ENCODE measurements around the gene MEAK7.

The MEAK7 gene

DNA sequence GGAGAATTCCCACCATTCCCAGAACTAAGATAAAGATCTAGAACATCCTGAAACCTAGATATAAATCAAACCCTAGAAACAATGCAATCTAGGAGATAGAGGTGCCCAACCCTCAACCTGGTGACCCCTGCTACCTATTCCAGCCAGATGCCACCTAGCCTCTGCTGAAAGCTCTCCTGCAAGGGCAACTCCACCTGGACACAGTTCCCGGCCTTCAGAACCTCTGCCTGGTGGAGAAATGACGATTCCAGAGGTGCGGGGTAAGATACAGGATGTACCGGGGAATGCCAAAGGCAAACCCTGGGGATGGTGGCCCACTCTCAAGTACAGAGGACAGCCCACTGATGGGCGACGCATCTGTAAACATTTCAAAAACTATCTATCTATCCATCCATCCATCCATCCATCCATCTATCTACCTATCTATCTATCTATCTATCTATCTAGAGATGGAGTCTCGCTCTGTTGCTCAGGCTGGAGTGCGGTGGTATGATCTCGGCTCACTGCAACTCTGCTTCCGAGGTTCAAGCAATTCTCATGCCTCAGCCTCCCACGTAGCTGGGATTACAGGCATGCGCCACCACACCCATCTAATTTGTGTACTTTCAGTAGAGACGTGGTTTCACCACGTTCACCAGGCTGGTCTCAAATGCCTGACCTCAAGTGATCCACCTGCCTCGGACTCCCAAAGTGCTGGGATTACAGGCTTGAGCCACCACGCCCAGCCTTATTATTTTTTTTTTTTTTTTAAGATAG is 19.0 kb downstream of the MEAK7 start:
- DNase-seq = no peak

DNA sequence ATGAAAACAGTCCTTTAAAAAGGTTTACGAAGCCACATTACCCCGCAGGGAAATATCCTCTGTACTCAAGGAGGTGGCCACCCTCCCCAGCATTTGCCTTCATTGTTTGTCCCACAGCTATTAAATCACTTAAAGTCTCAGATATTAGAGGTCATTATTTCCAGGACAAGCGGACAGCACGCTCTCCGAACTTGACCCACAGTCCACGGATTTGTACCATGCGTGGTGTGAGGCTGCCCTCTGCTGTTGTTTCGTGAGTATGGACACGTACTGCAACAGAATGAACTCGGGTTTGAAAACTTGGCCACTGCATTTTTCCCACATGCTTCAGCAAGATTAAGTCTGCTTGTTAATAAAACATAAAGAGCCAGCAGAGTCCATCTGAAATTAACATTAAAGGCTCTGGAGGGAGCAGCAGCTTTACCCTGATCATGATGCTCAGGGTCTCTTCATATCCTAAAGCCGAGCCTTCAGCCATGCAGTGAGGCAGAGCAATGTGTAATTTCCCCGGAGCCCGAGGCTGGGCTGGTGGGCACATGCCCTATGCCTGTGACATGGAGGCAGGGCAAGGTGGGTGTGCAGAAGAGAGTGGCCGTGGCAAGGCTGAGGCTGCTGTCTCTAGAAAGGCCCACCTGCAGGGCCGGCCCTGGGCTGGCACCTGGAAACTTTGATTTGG is 19.7 kb downstream of the MEAK7 start:
- no peak for DNase-seq

- DNase-seq = no peak
These were observed 20.4 kb downstream of the MEAK7 start for GRCh38 chr16:84483882-84484565.

DNA sequence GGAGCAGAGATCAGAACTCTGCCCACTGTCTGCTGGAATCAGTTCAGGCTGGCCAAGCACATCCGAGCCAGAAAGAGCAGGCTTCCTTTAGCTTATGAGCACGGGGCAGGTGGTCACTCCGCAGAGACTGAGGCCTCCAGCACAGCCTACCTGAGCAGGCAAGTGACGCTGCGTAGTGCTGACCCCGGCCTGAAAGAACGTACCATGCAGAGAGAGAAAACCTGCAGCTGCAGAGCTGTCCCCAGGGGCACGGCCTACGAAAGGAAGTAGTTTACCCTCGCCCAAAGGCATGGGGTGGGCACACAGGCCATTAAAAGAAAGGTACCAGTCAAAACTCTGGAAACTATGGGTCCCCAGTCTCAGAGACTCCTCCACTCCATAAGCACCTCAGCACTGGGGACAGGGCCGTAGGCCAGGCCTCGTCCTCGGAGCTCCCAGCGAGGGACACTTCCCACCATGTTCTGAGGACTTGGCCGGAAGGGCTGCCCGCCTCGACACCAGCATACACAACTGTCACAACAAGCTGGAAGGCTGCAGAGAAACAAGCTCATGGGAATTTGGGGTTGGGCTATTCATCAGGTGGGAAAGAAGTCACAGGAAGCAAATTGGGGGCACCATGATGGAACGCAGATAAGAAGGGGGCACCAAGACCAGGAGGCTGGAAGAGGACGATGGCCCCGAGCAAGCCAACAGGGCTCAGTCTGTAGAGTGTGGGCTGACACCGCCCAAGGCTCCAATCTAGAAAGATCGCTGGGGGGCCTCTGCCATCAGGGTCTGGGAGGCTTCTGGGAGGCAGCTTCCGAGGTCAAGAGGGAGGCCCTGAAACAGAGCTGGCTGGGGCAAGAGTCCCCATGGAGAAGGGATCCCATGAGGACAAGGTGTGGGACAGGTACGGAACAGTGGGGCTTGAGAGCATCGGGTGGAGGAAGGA is 21.2 kb downstream of the MEAK7 start:
- DNase-seq = no peak

DNA sequence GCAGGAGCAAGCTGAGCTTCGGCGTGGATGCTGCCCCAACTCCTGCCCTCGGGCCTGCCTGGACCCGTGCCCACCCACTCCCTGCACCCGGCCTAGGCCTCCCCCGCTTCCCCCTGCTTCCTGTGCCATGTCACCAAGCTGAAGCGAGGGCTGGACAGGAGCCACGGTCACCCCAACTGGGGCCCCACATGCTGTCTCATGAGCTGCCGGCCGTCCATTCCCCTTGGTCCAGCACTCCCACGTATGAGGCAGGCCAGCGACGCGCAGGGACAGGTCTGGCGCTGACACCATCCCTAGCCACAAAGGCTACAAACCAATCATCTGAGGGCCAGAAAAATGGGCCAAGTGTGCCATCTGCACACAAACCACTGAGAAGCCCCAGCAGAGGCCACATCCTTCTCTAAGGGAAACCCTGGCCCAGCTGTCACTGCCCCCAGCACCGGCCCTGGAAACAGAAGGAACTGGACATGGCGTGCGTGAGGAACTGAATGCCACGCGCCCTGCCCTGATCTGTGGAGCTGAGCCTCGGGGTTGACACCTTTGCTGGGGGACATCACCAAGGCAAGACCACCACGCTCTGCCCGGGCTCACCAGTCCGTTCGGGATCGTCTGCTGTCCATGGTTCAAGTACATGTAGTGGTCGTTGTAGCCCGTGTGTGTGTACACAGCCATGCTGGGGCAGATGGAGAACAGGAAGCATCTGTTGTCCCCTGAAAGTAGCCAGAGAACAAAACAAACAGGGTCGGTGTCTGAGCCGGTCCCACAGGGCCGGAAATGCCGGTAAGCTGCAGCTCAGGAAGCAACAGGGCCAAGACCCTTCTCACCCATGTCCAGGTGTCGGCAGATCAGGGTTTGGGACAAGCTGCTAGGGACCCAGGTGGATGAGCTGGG is 22.2 kb downstream of the MEAK7 start:
- no peak for DNase-seq

DNA sequence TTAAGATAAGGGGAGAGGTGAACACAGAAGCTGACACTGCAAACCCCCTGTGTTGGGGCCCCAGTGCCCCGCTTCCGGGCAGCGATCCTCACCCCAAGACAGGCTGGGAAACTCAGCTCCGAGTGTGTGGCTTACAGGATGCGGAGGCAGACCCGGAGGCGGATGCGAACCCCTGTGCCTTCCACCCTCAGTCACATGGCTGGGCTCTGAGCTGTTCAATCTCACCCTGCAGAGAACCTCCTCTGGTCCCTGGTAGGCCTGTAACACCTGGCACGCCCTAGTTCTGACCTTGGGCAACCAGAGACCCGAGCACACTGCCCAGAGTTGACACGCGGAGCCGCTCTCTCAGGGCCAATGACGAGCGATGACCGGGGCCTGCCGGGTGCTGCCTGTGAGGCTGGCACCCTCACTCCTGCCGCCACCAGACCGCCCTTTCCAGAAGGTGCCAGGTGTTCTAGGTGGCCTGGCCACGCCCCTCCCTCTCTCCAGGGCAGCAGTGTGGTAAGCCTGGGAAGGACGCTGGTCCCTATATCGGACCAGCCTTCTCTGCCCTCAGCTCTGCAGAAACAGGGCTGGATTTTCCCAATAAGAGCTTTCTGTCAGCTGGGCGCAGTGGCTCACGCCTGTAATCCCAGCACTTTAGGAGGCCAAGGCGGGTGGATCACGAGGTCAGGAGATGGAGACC is 23.3 kb downstream of the MEAK7 start:
- no peak for DNase-seq

DNA sequence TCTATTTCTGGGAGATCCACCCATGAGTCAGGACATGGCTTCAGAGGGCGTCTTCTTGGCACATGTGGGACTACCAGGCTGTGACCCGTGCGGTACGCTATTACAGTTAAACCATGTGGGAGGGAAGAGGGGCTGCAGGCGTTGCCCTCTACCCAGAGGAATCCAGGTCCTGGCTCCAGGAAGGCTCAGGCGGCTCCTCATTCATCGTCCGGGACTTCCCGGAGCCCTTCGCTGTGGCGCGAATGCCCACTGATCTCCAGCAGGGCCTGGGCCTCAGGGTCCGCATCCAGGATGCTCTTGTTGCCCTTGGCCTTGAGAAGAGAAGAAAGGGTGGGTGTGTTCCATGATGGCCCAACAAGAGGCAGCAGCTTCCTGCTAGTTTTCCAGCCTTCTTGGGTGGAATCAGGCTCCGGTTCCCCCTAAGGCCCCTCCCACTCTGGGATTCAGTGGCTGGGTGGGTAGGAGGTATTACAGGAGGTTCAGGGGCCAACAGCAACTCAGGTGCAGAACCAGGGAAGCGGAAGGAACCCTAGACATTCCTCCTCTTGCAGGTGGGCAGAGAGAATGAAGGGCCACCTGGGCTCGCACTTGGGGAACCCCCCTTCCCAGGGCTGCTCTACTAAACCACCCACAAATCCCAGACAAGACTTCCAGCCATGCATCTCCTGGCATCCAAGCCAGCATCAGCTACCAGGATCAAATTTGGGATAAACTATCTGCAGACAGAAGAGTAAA is 24.6 kb downstream of the MEAK7 start:
- DNase-seq = no peak

DNA sequence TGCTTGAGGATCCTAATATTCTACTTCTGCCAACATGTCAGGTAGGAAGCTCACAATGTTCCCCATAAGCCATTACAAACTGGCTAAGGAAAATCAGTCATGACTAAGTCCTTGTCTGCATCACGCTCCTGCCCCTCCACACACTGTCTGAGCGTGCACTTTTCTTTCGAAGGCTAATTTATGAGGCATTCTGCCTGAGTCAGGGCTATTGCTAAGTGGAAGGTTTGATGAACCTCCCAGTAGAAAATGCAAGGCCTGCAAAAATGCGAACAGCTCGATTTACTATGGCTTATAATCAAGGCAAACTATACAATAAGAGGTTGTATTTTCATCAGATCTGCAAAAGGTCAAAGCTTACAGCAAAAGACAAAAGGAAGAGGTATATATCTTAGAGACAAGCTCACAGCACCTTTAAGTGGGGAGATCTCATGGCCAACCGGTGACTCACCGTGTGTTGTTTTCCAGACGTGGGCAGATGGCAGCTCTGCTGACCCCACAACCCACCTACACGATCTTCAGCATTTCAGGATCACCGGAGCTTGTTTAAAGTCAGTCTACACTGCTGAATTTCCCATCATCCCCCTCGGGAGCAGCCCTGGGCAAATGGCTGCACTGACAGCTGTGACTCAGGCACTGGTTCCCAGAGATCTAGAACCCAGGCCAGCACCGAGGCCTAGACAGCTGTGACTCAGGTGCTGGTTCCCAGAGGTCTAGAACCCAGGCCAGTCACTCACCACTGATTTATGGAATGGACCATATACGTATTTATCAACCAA is 26.1 kb downstream of the MEAK7 start:
- no peak for DNase-seq

DNA sequence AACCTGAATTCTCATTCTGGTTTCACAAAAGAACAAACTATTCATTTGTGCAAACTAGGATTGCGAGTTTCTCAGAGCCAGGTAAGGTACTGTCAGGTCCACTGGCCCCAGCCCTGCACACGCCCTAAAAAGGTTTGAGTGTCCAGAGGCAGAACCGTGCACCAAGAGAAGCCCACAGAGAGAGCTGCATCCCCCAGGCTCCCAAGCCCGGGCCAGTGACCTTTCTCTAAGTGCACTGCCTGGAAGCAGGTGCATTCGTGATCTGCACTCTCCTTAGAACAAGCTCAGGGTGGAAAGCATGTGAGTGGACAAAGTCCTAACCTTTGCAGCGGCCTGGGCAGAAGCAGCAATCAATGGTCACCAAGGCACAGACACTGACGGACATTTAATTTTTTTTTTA is 26.8 kb downstream of the MEAK7 start:
- no peak for DNase-seq

DNA sequence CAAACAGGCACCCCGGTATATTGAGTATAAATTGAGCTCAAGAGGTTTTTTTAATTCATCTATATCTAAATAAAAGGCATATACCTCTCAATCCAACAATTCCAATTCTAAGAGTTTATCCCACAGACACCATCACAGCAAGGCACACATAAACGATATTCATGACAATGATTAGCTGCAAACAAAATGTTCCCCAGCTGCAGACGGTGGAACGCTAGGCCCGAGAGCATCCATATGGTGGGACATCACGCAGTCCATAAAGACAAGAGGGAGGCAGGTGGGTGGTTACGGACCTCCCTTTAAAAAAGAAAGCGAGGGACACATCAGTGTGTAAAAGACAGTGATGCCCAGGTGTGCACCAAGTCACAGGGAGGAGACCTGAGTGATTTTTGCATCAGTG is 28.1 kb downstream of the MEAK7 start:
- DNase-seq = no peak

- DNase-seq = no peak
These were observed 28.7 kb downstream of the MEAK7 start for GRCh38 chr16:84475643-84476240.

DNA sequence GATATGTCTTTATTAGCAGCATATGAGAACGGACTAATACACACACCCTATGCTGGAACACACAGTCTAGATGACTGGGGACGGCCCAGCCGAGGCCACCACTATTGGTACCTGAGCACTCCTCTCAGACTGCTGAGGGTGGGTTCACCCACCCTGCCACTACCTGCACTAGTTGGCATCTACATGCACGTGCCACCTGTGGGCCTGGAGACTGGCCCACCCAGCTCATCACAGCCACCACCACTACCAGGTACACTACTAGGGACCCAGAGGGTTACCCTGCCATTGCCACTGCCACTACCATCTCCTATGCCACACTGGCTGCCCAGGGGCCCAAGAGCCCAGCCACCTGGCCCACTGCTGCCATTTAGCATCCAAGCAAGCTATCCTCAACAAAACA is 32.5 kb downstream of the MEAK7 start:
- no peak for DNase-seq

- DNase-seq = no peak
These were observed 33.1 kb downstream of the MEAK7 start for GRCh38 chr16:84471316-84471715.

GRCh38 chr16:84467709-84468108 is 36.8 kb downstream of the MEAK7 start:
- DNase-seq = no peak

DNA sequence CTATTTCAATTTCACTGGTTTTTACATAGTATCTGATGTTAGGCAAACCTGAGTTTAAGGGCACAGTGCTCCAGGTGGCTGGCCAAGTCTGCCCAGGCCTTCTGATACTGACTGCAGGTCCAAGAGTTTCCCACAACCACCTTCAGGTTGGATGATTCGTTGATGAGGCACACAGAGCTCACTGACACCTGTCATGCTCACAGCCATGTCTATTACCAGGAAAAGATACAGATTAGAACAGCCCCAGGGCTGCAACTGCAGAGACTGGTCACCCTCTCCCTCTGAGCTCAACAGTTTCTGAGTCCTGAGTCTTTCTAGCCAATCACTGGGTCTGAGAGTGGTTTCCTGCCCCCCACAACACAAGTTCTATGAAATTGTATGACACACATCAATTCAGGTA is 37.2 kb downstream of the MEAK7 start:
- DNase-seq = no peak

DNA sequence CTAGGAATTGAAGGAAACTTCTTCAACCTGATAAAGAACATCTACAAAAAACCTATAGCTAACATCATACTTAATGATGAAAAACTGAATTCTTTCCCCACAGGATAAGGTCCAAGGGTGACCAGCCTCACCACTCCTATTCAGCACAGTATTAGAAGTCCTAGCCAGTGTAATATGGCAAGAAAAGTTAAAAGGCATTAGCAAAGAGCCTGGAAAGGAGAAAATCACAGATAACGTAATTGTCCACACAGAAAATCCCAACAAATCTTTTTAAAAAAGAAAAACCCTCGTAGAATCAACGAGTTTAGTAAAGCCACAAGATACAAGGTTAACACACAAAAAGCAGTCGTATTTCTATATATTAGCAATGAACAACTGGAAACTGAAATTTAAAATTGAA is 37.8 kb downstream of the MEAK7 start:
- DNase-seq = no peak

DNA sequence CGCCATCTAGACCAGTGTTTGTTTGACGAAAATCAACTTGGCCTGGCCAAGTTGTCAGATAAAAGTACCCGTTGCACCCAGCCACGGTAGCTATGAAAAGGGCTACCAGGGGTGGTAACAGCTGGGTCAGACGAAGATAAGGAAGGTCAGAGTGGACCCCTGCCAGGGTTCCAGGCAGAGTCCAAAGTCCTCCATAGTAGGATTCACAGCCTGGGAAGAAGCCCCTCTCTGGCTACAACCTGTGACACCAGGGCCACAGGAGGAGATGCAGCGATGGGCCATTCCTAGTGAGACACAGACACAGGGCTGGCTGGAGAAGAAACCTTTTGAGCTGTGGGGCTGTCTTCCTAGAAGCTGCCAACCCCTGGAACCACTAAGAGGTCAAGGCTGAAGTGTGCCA is 39.3 kb downstream of the MEAK7 start:
- no peak for DNase-seq

DNA sequence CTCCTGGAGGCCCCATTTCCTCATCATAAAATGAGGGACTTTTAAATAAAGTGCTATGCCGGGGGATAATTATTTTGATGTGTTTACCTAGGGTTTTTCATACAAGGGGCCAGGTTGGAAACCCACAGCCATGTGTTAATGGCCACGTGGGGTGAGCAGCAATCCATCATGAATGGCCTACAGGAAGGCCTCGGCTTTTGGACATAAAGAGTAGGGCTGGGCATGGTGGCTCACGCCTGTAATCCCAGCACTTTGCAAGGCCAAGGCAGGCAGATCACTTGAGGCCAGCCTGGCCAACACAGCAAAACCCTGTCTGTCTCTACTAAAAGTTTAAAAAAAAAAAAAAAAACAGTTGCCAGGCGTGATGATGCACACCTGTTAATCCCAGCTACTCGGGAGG is 40.3 kb downstream of the MEAK7 start:
- no peak for DNase-seq

GRCh38 chr16:84463221-84463620 is 41.2 kb downstream of the MEAK7 start:
- DNase-seq = no peak
